Thyroid gland (tissue), 4 donors: ENCODE results near the gene OBSCN.

ENCODE experiments used
- CTCF ChIP-seq, 6 experiments: fragments of 200-600 bp in 3 of 6; fragments of 450-650 bp in 3 of 6; sonication (generic) in 3 of 6; IDR thresholded peaks; one replicate each; pipeline ENCODE4 v1.5.1; 2016 to 2019; ENCODE audit warnings: antibody characterized with exemption in 6 of 6, mild to moderate bottlenecking in 2 of 6, inconsistent platforms in 1 of 6, moderate library complexity in 1 of 6
- POLR2A ChIP-seq, 2 donors: fragments of 450-650 bp; IDR thresholded peaks; one replicate each; pipeline ENCODE4 v1.6.1; 2017; ENCODE audit warnings: antibody characterized with exemption in 2 of 2, mild to moderate bottlenecking in 2 of 2, moderate library complexity in 1 of 2

GRCh38 chr1:228346731-228347130 lies 138.9 kb downstream of the OBSCN start:
- TF ChIP-seq CTCF (IDR thresholded peaks at IDR 0.05): no peak
- no peak for TF ChIP-seq POLR2A (IDR thresholded peaks at IDR 0.05)
